HL-60 (cell line): ENCODE data around the gene GABBR2.

Experiments used
- GABPA ChIP-seq: IDR thresholded peaks from 2 replicates; pipeline ENCODE4 v1.6.1; 2012; ENCODE audit warnings: low read depth
- POLR2AphosphoS5 ChIP-seq: IDR thresholded peaks from 2 replicates; pipeline ENCODE4 v1.6.1; 2012; ENCODE audit warnings: low read depth
- SPI1 ChIP-seq: IDR thresholded peaks from 2 replicates; pipeline ENCODE4 v1.6.1; 2012; ENCODE audit warnings: low read depth, mild to moderate bottlenecking, borderline replicate concordance
- TF ChIP-seq, protein P1 (sequence below): IDR thresholded peaks from one replicate; pipeline ENCODE4 v1.5.1; 2011; ENCODE audit warnings: low read length, control low read depth, inconsistent platforms; ENCODE audit not compliant: insufficient read depth
- TF ChIP-seq, protein P2 (sequence below): IDR thresholded peaks from 2 replicates; pipeline ENCODE4 v1.6.1; 2012; ENCODE audit warnings: low read depth; ENCODE audit not compliant: insufficient replicate concordance

- TF ChIP-seq, protein P1, sequence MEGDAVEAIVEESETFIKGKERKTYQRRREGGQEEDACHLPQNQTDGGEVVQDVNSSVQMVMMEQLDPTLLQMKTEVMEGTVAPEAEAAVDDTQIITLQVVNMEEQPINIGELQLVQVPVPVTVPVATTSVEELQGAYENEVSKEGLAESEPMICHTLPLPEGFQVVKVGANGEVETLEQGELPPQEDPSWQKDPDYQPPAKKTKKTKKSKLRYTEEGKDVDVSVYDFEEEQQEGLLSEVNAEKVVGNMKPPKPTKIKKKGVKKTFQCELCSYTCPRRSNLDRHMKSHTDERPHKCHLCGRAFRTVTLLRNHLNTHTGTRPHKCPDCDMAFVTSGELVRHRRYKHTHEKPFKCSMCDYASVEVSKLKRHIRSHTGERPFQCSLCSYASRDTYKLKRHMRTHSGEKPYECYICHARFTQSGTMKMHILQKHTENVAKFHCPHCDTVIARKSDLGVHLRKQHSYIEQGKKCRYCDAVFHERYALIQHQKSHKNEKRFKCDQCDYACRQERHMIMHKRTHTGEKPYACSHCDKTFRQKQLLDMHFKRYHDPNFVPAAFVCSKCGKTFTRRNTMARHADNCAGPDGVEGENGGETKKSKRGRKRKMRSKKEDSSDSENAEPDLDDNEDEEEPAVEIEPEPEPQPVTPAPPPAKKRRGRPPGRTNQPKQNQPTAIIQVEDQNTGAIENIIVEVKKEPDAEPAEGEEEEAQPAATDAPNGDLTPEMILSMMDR = no peak
- TF ChIP-seq SPI1 (no peak), POLR2AphosphoS5 (no peak), GABPA (no peak)
- TF ChIP-seq, protein P2, sequence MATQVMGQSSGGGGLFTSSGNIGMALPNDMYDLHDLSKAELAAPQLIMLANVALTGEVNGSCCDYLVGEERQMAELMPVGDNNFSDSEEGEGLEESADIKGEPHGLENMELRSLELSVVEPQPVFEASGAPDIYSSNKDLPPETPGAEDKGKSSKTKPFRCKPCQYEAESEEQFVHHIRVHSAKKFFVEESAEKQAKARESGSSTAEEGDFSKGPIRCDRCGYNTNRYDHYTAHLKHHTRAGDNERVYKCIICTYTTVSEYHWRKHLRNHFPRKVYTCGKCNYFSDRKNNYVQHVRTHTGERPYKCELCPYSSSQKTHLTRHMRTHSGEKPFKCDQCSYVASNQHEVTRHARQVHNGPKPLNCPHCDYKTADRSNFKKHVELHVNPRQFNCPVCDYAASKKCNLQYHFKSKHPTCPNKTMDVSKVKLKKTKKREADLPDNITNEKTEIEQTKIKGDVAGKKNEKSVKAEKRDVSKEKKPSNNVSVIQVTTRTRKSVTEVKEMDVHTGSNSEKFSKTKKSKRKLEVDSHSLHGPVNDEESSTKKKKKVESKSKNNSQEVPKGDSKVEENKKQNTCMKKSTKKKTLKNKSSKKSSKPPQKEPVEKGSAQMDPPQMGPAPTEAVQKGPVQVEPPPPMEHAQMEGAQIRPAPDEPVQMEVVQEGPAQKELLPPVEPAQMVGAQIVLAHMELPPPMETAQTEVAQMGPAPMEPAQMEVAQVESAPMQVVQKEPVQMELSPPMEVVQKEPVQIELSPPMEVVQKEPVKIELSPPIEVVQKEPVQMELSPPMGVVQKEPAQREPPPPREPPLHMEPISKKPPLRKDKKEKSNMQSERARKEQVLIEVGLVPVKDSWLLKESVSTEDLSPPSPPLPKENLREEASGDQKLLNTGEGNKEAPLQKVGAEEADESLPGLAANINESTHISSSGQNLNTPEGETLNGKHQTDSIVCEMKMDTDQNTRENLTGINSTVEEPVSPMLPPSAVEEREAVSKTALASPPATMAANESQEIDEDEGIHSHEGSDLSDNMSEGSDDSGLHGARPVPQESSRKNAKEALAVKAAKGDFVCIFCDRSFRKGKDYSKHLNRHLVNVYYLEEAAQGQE = no peak
Observed at GRCh38 chr9:98614941-98615340, 93.8 kb downstream of the GABBR2 start.
